Thyroid gland (tissue), 4 donors: ENCODE measurements around the gene CYP27B1. TPM values are rescaled to one million over a fixed set of nuclear protein-coding genes. Genes with fewer than 3 reads are reported as not detected.
A peak's percentile ranks its signal among the peaks of the same experiment; 100 is the strongest.

ENCODE experiments used
- DNase-seq, 2 donors: peaks; one replicate each; pipeline ENCODE4 v3.0.0-alpha.2; 2019
- H3K27ac ChIP-seq, 3 donors: fragments of 200-600 bp; sonication (generic); 1 replicate in 2 of 3; 2 replicates in 1 of 3; pipeline ENCODE4 v1.5.1; 2016 to 2019; ENCODE audit warnings: mild to moderate bottlenecking in 1 of 3, moderate library complexity in 1 of 3
- H3K27me3 ChIP-seq: fragments of 200-600 bp; sonication (generic); one replicate; pipeline ENCODE4 v1.5.1; 2019
- H3K36me3 ChIP-seq, 2 donors: fragments of 200-600 bp; sonication (generic); one replicate each; pipeline ENCODE4 v1.5.1; 2016 to 2019
- H3K4me1 ChIP-seq, 2 donors: fragments of 200-600 bp; sonication (generic); one replicate each; pipeline ENCODE4 v1.5.1; 2017 to 2019
- H3K4me3 ChIP-seq, 3 donors: fragments of 200-600 bp; sonication (generic); replicated peaks in 1 of 3; 1 replicate in 2 of 3; 2 replicates in 1 of 3; pipeline ENCODE4 v1.5.1; 2016; ENCODE audit warnings: mild to moderate bottlenecking in 1 of 3
- H3K9me3 ChIP-seq: fragments of 200-600 bp; sonication (generic); one replicate; pipeline ENCODE4 v1.5.1; 2017
- POLR2A ChIP-seq, 2 donors: fragments of 450-650 bp; IDR thresholded peaks; one replicate each; pipeline ENCODE4 v1.6.1; 2017; ENCODE audit warnings: antibody characterized with exemption in 2 of 2, mild to moderate bottlenecking in 2 of 2, moderate library complexity in 1 of 2
- WGBS, 2 donors: methylation state at CpG; one replicate each; pipeline ENCODE4 v1.1.5; 2017; 5-methylcytosine and 5-hydroxymethylcytosine counted together
- intact Hi-C: fragments of 100-400 bp; cut with DNase I; formaldehyde crosslinking; loops from one replicate; pipeline ENCODE4 v1.15.1; 2023
- total RNA-seq, 4 donors: library from RNA; depleted of rRNA; stranded (reverse); fragments of >200 nt; gene quantifications; one replicate each; pipeline ENCODE4 v1.2.3, GENCODE V29; 2016
- TF ChIP-seq, protein P1 (sequence below), 6 experiments: fragments of 200-600 bp in 3 of 6; fragments of 450-650 bp in 3 of 6; sonication (generic) in 3 of 6; IDR thresholded peaks; one replicate each; pipeline ENCODE4 v1.5.1; 2016 to 2019; ENCODE audit warnings: antibody characterized with exemption in 6 of 6, mild to moderate bottlenecking in 2 of 6, inconsistent platforms in 1 of 6, moderate library complexity in 1 of 6

The CYP27B1 gene
- total RNA-seq, 4 donors from 2014 or later = 2.7 to 13.0 (median 10.0) TPM

DNA sequence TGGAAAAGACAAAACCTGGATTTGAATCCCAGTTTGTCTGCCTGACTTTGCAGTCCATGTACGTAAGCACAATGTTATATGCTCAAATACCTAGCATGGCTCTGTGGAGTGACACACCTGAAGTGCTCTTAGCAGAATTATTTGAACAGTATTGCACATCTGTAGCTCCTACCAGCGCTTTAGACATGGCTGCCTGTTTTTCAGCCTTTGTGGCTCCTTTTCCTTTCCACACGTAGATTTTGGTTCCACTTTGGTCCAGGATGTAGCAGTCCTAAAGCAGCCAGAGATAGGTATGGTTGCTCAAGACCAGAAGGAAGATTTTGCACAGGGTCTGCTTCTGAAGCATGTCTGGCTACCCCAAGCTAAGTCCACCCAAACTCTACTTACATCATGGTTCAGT, 42.5 kb upstream of the CYP27B1 start:
- H3K36me3 ChIP-seq = peaks cover 29 to 54% of the 10 kb centered on the region in 2 donors
- no peaks in the 10 kb centered on the region for H3K4me1 ChIP-seq
- H3K9me3 ChIP-seq = no peaks in the 10 kb centered on the region
- intact Hi-C loops = no loop called here
- no peaks in the 10 kb centered on the region for H3K27me3 ChIP-seq
- H3K27ac ChIP-seq = no peak overlapping the region
- no peak for DNase-seq
- WGBS, 2 donors = 85 to 92% methylated on average over 3 of the region's 3 CpGs
- TF ChIP-seq, protein P1, sequence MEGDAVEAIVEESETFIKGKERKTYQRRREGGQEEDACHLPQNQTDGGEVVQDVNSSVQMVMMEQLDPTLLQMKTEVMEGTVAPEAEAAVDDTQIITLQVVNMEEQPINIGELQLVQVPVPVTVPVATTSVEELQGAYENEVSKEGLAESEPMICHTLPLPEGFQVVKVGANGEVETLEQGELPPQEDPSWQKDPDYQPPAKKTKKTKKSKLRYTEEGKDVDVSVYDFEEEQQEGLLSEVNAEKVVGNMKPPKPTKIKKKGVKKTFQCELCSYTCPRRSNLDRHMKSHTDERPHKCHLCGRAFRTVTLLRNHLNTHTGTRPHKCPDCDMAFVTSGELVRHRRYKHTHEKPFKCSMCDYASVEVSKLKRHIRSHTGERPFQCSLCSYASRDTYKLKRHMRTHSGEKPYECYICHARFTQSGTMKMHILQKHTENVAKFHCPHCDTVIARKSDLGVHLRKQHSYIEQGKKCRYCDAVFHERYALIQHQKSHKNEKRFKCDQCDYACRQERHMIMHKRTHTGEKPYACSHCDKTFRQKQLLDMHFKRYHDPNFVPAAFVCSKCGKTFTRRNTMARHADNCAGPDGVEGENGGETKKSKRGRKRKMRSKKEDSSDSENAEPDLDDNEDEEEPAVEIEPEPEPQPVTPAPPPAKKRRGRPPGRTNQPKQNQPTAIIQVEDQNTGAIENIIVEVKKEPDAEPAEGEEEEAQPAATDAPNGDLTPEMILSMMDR (IDR thresholded peaks at IDR 0.05) = no peak
- TF ChIP-seq POLR2A (IDR thresholded peaks at IDR 0.05) = no peak
- H3K4me3 ChIP-seq = no peak overlapping the region

GRCh38 chr12:57808351-57808750, 41.5 kb upstream of the CYP27B1 start:
- no peaks in the 10 kb centered on the region for H3K27me3 ChIP-seq
- peaks cover 34 to 62% of the 10 kb centered on the region in 2 donors for H3K36me3 ChIP-seq
- TF ChIP-seq, protein P1 (IDR thresholded peaks at IDR 0.05) = no peak
- TF ChIP-seq POLR2A (IDR thresholded peaks at IDR 0.05) = no peak
- DNase-seq = no peak
- H3K9me3 ChIP-seq = no peaks in the 10 kb centered on the region
- H3K4me1 ChIP-seq = no peaks in the 10 kb centered on the region
- intact Hi-C loops = no loop called here
- no peak overlapping the region for H3K4me3 ChIP-seq
- H3K27ac ChIP-seq = no peak overlapping the region
- 92 to 95% methylated on average over 5 of the region's 5 CpGs for WGBS, 2 donors

- intact Hi-C loops = no loop called here
- H3K27me3 ChIP-seq = no peaks in the 10 kb centered on the region
- peaks cover 37 to 67% of the 10 kb centered on the region in 2 donors for H3K36me3 ChIP-seq
- no peaks in the 10 kb centered on the region for H3K9me3 ChIP-seq
- H3K27ac ChIP-seq = no peak overlapping the region
- H3K4me1 ChIP-seq = no peaks in the 10 kb centered on the region
- H3K4me3 ChIP-seq = no peak overlapping the region
- no peak for DNase-seq
- no peak for TF ChIP-seq POLR2A (IDR thresholded peaks at IDR 0.05)
- TF ChIP-seq, protein P1 (IDR thresholded peaks at IDR 0.05) = no peak
- WGBS, 2 donors = 86 to 97% methylated on average over 6 to 9 of the region's 9 CpGs
Observed at GRCh38 chr12:57807285-57807684, 40.4 kb upstream of the CYP27B1 start.

DNA sequence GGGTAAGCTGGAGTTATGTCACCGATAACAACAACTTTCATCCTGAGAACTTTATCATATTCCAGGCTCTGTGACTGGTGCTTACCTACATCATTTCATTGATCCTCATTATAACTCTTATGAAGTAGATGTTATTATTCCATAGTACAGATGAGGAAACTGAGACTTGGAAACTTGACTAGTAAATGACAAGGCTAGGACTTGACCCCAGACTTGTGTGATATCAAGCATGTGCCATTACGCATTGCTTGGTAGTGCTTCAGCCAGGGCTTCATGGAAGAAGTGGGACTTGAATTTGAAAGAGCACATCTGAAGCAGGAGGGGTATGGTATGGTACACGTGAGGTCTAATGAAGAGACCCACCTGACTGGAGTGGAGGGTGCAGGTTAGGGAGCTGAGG, 39.8 kb upstream of the CYP27B1 start:
- intact Hi-C loops = no loop called here
- DNase-seq = no peak
- H3K4me1 ChIP-seq = no peaks in the 10 kb centered on the region
- WGBS, 2 donors = 94 to 95% methylated on average over 3 of the region's 3 CpGs
- H3K9me3 ChIP-seq = no peaks in the 10 kb centered on the region
- H3K27me3 ChIP-seq = no peaks in the 10 kb centered on the region
- H3K36me3 ChIP-seq = peaks cover 37 to 73% of the 10 kb centered on the region in 2 donors
- TF ChIP-seq, protein P1 (IDR thresholded peaks at IDR 0.05) = no peak
- TF ChIP-seq POLR2A (IDR thresholded peaks at IDR 0.05) = no peak
- H3K4me3 ChIP-seq = no peak overlapping the region
- no peak overlapping the region for H3K27ac ChIP-seq

DNA sequence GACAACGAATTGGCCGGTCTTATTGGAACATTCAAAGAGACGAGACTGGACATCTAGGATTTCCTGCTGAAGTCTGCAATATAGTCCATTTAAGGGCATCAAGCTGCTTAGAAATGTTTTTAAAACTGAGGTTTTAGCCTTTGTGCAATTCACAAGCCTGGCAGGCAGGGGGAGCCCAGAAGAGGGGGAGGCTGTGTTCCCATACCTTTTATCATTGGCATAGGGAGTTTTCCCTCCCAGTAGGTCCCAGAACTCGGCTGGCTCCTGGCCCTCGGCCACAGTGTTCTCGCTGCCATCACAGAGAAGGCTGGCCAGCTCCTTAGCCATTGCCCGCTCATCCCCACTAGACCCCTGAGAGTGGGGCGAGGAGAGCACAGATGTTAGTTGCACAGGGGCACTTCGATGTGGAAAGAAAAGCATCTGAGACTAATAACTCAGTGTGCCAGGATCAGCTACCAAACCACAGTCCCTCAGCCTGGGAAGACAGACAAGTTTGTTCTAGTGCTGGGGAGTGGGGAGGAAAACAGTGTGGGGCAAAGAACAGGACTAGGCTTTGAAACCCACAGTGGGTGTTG, 36.5 kb upstream of the CYP27B1 start:
- peak; percentile 44 to 49 for DNase-seq
- TF ChIP-seq, protein P1 (IDR thresholded peaks at IDR 0.05) = peak; percentile 26 to 81 (median 58)
- TF ChIP-seq POLR2A (IDR thresholded peaks at IDR 0.05) = no peak
- H3K36me3 ChIP-seq = peaks cover 57 to 83% of the 10 kb centered on the region in 2 donors
- 49 to 54% methylated on average over 9 of the region's 9 CpGs for WGBS, 2 donors
- H3K4me1 ChIP-seq = no peaks in the 10 kb centered on the region
- no peak overlapping the region for H3K4me3 ChIP-seq
- no peaks in the 10 kb centered on the region for H3K27me3 ChIP-seq
- H3K27ac ChIP-seq = no peak overlapping the region
- H3K9me3 ChIP-seq = no peaks in the 10 kb centered on the region
- intact Hi-C loops = no loop called here
